Thyroid gland (tissue), 4 donors: Measurements from ENCODE around the gene TRAF7.
"Not testable (repeated sequence)": the region's sequence is repeated elsewhere in the genome, so short reads cannot be mapped to it uniquely, and the experiment has no call there.

Experiments
- POLR2A ChIP-seq, 2 donors: fragments of 450-650 bp; IDR thresholded peaks; one replicate each; pipeline ENCODE4 v1.6.1; 2017; ENCODE audit warnings: antibody characterized with exemption in 2 of 2, mild to moderate bottlenecking in 2 of 2, moderate library complexity in 1 of 2
- TF ChIP-seq, protein P1 (sequence below), 6 experiments: fragments of 200-600 bp in 3 of 6; fragments of 450-650 bp in 3 of 6; sonication (generic) in 3 of 6; IDR thresholded peaks; one replicate each; pipeline ENCODE4 v1.5.1; 2016 to 2019; ENCODE audit warnings: antibody characterized with exemption in 6 of 6, mild to moderate bottlenecking in 2 of 6, inconsistent platforms in 1 of 6, moderate library complexity in 1 of 6

GRCh38 chr16:2106211-2106610 is 49.4 kb upstream of the TRAF7 start:
- not testable (repeated sequence) for TF ChIP-seq POLR2A (IDR thresholded peaks at IDR 0.05)
- TF ChIP-seq, protein P1, sequence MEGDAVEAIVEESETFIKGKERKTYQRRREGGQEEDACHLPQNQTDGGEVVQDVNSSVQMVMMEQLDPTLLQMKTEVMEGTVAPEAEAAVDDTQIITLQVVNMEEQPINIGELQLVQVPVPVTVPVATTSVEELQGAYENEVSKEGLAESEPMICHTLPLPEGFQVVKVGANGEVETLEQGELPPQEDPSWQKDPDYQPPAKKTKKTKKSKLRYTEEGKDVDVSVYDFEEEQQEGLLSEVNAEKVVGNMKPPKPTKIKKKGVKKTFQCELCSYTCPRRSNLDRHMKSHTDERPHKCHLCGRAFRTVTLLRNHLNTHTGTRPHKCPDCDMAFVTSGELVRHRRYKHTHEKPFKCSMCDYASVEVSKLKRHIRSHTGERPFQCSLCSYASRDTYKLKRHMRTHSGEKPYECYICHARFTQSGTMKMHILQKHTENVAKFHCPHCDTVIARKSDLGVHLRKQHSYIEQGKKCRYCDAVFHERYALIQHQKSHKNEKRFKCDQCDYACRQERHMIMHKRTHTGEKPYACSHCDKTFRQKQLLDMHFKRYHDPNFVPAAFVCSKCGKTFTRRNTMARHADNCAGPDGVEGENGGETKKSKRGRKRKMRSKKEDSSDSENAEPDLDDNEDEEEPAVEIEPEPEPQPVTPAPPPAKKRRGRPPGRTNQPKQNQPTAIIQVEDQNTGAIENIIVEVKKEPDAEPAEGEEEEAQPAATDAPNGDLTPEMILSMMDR (IDR thresholded peaks at IDR 0.05): not testable (repeated sequence)
